Activated CD4-positive, alpha-beta T cell treated with anti-CD3 and anti-CD28 coated beads, Interleukin-2, amount 10 ng/mL, durations not matched to agents 7 days and 5 days (primary cell): ENCODE results near the gene LENG8. TPM values are rescaled to one million over a fixed set of nuclear protein-coding genes. Genes with fewer than 3 reads are reported as not detected.
"Not testable (repeated sequence)": the region's sequence is repeated elsewhere in the genome, so short reads cannot be mapped to it uniquely, and the experiment has no call there.

ENCODE experiments used
- CTCF ChIA-PET: fragments of 350-600 bp; sonication (Branson Sonifier 250); formaldehyde crosslinking; loops from one replicate; lab custom pipeline; 2021; ENCODE audit warnings: antibody characterized with exemption; lab: Charles Lee
- POLR2A ChIA-PET: fragments of 350-600 bp; sonication (Branson Sonifier 250); formaldehyde crosslinking; loops from one replicate; lab custom pipeline; 2021; ENCODE audit warnings: antibody characterized with exemption; lab: Charles Lee
- DNase-seq: peaks from one replicate; pipeline ENCODE4 v3.0.0-alpha.2; 2020
- H3K27ac Mint-ChIP-seq: one replicate; pipeline ENCODE4 v1.8.0; 2021; ENCODE audit warnings: mild to moderate bottlenecking, moderate library complexity, mixed read lengths
- H3K27me3 Mint-ChIP-seq: one replicate; pipeline ENCODE4 v1.8.0; 2021; ENCODE audit warnings: mixed read lengths
- H3K36me3 Mint-ChIP-seq: one replicate; pipeline ENCODE4 v1.8.0; 2021; ENCODE audit warnings: low read depth, mixed read lengths
- H3K4me1 Mint-ChIP-seq: one replicate; pipeline ENCODE4 v1.8.0; 2021; ENCODE audit warnings: mixed read lengths
- H3K4me3 Mint-ChIP-seq: one replicate; pipeline ENCODE4 v1.8.0; 2021; ENCODE audit warnings: mild to moderate bottlenecking, moderate library complexity, mixed read lengths
- H3K9me3 Mint-ChIP-seq: one replicate; pipeline ENCODE4 v1.8.0; 2021; ENCODE audit warnings: mixed read lengths
- total RNA-seq, 2 experiments: library from RNA; stranded (reverse); gene quantifications; one replicate each; pipeline ENCODE4 v1.2.3, GENCODE V29; 2021

The LENG8 gene
- total RNA-seq, 2 experiments from 2014 or later: 245 to 248 TPM

- CTCF ChIA-PET, H3K27ac Mint-ChIP-seq, DNase-seq, POLR2A ChIA-PET, H3K9me3 Mint-ChIP-seq, H3K4me3 Mint-ChIP-seq, H3K36me3 Mint-ChIP-seq, H3K27me3 Mint-ChIP-seq: not testable (repeated sequence)
- H3K4me1 Mint-ChIP-seq: peaks cover 27% of the 10 kb centered on the region
Observed at GRCh38 chr19:54509200-54509940, 60.4 kb downstream of the LENG8 start.

Other genes with a start within 250 kb of the LENG8 start
- gene RPS9, start 248.3 kb upstream of the LENG8 start, total RNA-seq: 1,000 to 10,000 TPM; 1,257 to 1,351 TPM
- gene LILRB3, start 226.2 kb upstream of the LENG8 start, total RNA-seq: 1 to 10 TPM in 1 of 2 experiments, under 1 TPM in 1; 0.62 to 2.0 TPM
- under 1 TPM; 0.37 to 0.45 TPM for gene LILRA6, start 206.4 kb upstream of the LENG8 start, total RNA-seq
- gene LILRB5, start 191.9 kb upstream of the LENG8 start, total RNA-seq: not detected
- gene LILRB2, start 168.1 kb upstream of the LENG8 start, total RNA-seq: not detected
- not detected for gene LILRA5, start 136.0 kb upstream of the LENG8 start, total RNA-seq
- not detected for gene LILRA4, start 110.0 kb upstream of the LENG8 start, total RNA-seq
- gene LAIR1, start 84.3 kb upstream of the LENG8 start, total RNA-seq: 10 to 100 TPM; 54.0 to 59.3 TPM
- 1 to 10 TPM in 1 of 2 experiments, under 1 TPM in 1; 0.72 to 1.2 TPM for gene TTYH1, start 33.7 kb upstream of the LENG8 start, total RNA-seq
- gene LENG9, start 14.6 kb downstream of the LENG8 start, total RNA-seq: 1 to 10 TPM; 3.8 to 5.4 TPM
- not detected for gene CDC42EP5, start 24.1 kb downstream of the LENG8 start, total RNA-seq
- 1 to 10 TPM; 3.1 to 3.7 TPM for gene LAIR2, start 53.6 kb downstream of the LENG8 start, total RNA-seq
- not detected for gene LILRA2, start 124.6 kb downstream of the LENG8 start, total RNA-seq
- not detected for gene LILRA1, start 144.4 kb downstream of the LENG8 start, total RNA-seq
- not detected for gene LILRB1, start 181.3 kb downstream of the LENG8 start, total RNA-seq
- gene LILRB4, start 213.8 kb downstream of the LENG8 start, total RNA-seq: not detected